ENCODE results near the gene CEP192.

CEP192 gene

DNA sequence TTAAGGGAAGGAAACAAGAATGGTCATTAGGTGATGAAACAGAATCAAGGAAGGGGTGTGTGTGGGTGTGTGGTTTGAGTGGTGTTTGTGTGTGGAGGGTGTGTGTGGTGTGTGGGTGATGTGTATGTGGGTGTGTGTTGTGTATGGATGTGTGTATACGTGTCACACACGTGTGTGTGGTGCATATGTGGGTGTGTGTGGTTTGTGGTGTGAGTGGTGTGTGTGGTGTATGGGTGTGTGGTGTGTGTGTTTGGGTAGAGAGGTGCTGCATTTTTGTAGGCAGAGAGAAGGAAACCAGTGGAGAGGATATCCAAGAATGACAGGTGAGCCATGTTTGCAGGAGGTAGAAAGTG lies 1.1 kb upstream of the CEP192 start:
- H3K79me2 ChIP-seq: peaks cover 28% of the 10 kb centered on the region
- H3K4me2 ChIP-seq (ENCODE audit: low read length): no peak overlapping the region
- no peak overlapping the region for H3K27ac ChIP-seq
- H3K36me3 ChIP-seq (ENCODE audit: control insufficient read depth, insufficient read depth, low read length): no peaks in the 10 kb centered on the region
- no peak overlapping the region for H3K9ac ChIP-seq
- no peak overlapping the region for H2AFZ ChIP-seq
- no peaks in the 10 kb centered on the region for H3K27me3 ChIP-seq (ENCODE audit: control insufficient read depth, insufficient read depth, low read length)
- H3K4me3 ChIP-seq (ENCODE audit: low read depth, low read length): no peak overlapping the region
- no peaks in the 10 kb centered on the region for H3K9me3 ChIP-seq (ENCODE audit: control insufficient read depth, low read length)
- H3K4me1 ChIP-seq: peaks cover 9% of the 10 kb centered on the region
- TF ChIP-seq CTCF (IDR thresholded peaks at IDR 0.05): no peak

DNA sequence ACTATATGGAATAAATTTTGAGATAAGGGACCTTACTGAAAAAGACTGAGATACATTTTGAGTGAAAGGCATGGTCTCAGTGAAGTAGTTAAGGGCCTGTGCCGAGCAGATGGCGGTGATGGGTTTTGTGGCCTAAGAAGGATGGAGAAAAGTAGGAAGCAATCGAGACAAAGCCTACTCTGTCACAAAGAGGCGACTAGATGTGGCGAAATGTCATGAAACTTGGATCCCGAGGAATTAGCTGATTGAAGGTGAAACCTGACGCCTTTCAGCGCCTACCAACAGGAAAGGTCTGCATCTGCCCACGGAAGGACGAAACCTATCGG lies 558 bp upstream of the CEP192 start:
- no peak overlapping the region for H3K27ac ChIP-seq
- H2AFZ ChIP-seq: peak overlapping the region; percentile 90
- H3K4me3 ChIP-seq (ENCODE audit: low read depth, low read length): peak overlapping the region; percentile 94
- H3K4me2 ChIP-seq (ENCODE audit: low read length): peak overlapping the region; percentile 80
- peaks cover 33% of the 10 kb centered on the region for H3K79me2 ChIP-seq
- TF ChIP-seq CTCF (IDR thresholded peaks at IDR 0.05): no peak
- H3K9me3 ChIP-seq (ENCODE audit: control insufficient read depth, low read length): no peaks in the 10 kb centered on the region
- no peak overlapping the region for H3K9ac ChIP-seq
- no peaks in the 10 kb centered on the region for H3K36me3 ChIP-seq (ENCODE audit: control insufficient read depth, insufficient read depth, low read length)
- H3K27me3 ChIP-seq (ENCODE audit: control insufficient read depth, insufficient read depth, low read length): no peaks in the 10 kb centered on the region
- peaks cover 9% of the 10 kb centered on the region for H3K4me1 ChIP-seq

- Histone ChIP-seq H3K4me3 (ENCODE audit: low read depth, low read length) (peak overlapping the region; percentile 94), H3K27me3 (ENCODE audit: control insufficient read depth, insufficient read depth, low read length) (no peaks in the 10 kb centered on the region), H3K27ac (peak overlapping the region; percentile 45), H3K36me3 (ENCODE audit: control insufficient read depth, insufficient read depth, low read length) (no peaks in the 10 kb centered on the region), H3K4me2 (ENCODE audit: low read length) (peak overlapping the region; percentile 80), H3K4me1 (peaks cover 16% of the 10 kb centered on the region), H3K79me2 (peaks cover 42% of the 10 kb centered on the region), H3K9ac (no peak overlapping the region), H3K9me3 (ENCODE audit: control insufficient read depth, low read length) (no peaks in the 10 kb centered on the region), H2AFZ (peak overlapping the region; percentile 90)
- no peak for TF ChIP-seq CTCF (IDR thresholded peaks at IDR 0.05)
These were observed 638 bp downstream of the CEP192 start for GRCh38 chr18:12991821-12992179.

DNA sequence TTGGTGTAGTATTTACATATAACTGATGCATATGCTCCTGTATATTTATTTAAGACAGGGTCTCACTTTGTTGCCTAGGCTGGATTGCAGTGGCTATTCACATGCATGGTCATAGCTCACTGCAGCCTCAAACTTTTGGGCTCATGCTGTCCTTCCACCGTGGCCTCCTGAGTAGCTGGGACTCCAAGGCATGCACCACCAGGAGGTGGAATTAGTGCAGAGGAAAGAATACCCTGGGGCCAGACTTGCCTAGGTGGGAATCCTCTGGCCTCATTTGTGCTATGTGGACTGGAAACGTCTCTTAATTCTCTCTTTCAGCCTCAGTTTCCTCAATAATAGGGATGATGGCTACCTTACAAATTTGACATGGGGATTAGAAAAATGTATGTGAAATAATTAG lies 2.3 kb downstream of the CEP192 start:
- no peaks in the 10 kb centered on the region for H3K27me3 ChIP-seq (ENCODE audit: control insufficient read depth, insufficient read depth, low read length)
- peaks cover 44% of the 10 kb centered on the region for H3K79me2 ChIP-seq
- H3K4me3 ChIP-seq (ENCODE audit: low read depth, low read length): no peak overlapping the region
- no peak for TF ChIP-seq CTCF (IDR thresholded peaks at IDR 0.05)
- H3K9ac ChIP-seq: no peak overlapping the region
- H3K4me2 ChIP-seq (ENCODE audit: low read length): no peak overlapping the region
- H3K27ac ChIP-seq: no peak overlapping the region
- no peak overlapping the region for H2AFZ ChIP-seq
- peaks cover 16% of the 10 kb centered on the region for H3K4me1 ChIP-seq
- no peaks in the 10 kb centered on the region for H3K9me3 ChIP-seq (ENCODE audit: control insufficient read depth, low read length)
- no peaks in the 10 kb centered on the region for H3K36me3 ChIP-seq (ENCODE audit: control insufficient read depth, insufficient read depth, low read length)

DNA sequence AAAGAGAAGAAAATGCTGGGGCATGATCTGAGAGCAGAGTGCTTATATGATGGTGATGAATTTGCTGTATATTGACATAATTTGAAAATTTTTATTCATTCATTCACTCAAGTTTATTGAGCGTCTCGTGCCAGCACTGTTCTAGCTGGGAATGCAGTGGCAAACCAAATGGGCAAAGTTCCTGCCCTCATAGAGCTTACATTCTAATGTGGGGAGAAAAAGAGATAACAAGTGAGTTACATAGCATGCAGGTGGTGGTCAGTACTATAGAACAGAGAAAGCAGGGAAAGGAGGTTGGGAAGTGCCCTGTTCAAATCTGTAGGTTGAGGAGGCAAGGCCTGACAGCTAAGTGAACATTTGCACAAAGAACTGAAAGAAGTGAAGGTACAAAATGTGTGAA lies 4.3 kb downstream of the CEP192 start:
- no peaks in the 10 kb centered on the region for H3K36me3 ChIP-seq (ENCODE audit: control insufficient read depth, insufficient read depth, low read length)
- H2AFZ ChIP-seq: no peak overlapping the region
- no peak overlapping the region for H3K9ac ChIP-seq
- TF ChIP-seq CTCF (IDR thresholded peaks at IDR 0.05): no peak
- no peak overlapping the region for H3K27ac ChIP-seq
- H3K4me2 ChIP-seq (ENCODE audit: low read length): no peak overlapping the region
- H3K27me3 ChIP-seq (ENCODE audit: control insufficient read depth, insufficient read depth, low read length): no peaks in the 10 kb centered on the region
- H3K79me2 ChIP-seq: peaks cover 43% of the 10 kb centered on the region
- H3K9me3 ChIP-seq (ENCODE audit: control insufficient read depth, low read length): no peaks in the 10 kb centered on the region
- no peak overlapping the region for H3K4me3 ChIP-seq (ENCODE audit: low read depth, low read length)
- H3K4me1 ChIP-seq: peaks cover 16% of the 10 kb centered on the region

Data from parathyroid adenoma (tissue), 2 donors.